Skeletal muscle tissue (tissue), 4 donors: ENCODE measurements around the gene NECAB2. TPM values are rescaled to one million over a fixed set of nuclear protein-coding genes. Genes with fewer than 3 reads are reported as not detected.

Experiments used
- H3K27ac ChIP-seq: one replicate; pipeline ENCODE4 v1.7.0; 2013; ENCODE audit warnings: mild to moderate bottlenecking, low read depth, low read length, inconsistent platforms
- H3K27me3 ChIP-seq, 3 donors: one replicate each; pipeline ENCODE4 v1.7.0; 2013; ENCODE audit warnings: low read length in 3 of 3; ENCODE audit not compliant: control insufficient read depth in 3 of 3, insufficient read depth in 3 of 3
- H3K36me3 ChIP-seq, 3 donors: one replicate each; pipeline ENCODE4 v1.7.0; 2013; ENCODE audit warnings: low read length in 3 of 3; ENCODE audit not compliant: control insufficient read depth in 3 of 3, insufficient read depth in 3 of 3
- H3K4me1 ChIP-seq, 3 donors: one replicate each; pipeline ENCODE4 v1.7.0; 2013; ENCODE audit warnings: low read length in 3 of 3, mild to moderate bottlenecking in 3 of 3; ENCODE audit not compliant: control insufficient read depth in 3 of 3, insufficient read depth in 3 of 3
- H3K4me3 ChIP-seq, 3 donors: one replicate each; pipeline ENCODE4 v1.7.0; 2013; ENCODE audit warnings: low read length in 3 of 3
- H3K9ac ChIP-seq, 3 donors: one replicate each; pipeline ENCODE4 v1.7.0; 2013; ENCODE audit warnings: low read length in 3 of 3, mild to moderate bottlenecking in 3 of 3, moderate library complexity in 2 of 3, low read depth in 1 of 3
- H3K9me3 ChIP-seq, 3 donors: one replicate each; pipeline ENCODE4 v1.7.0; 2013; ENCODE audit warnings: low read length in 3 of 3; ENCODE audit not compliant: control insufficient read depth in 3 of 3
- total RNA-seq: library from RNA; depleted of rRNA; stranded (reverse); fragments of >200 nt; gene quantifications from one replicate; pipeline ENCODE4 v1.2.3, GENCODE V29; 2014
- donor health status: Osteomylitis.

The NECAB2 gene
- total RNA-seq, 1 donor from 2014 or later: not detected

DNA sequence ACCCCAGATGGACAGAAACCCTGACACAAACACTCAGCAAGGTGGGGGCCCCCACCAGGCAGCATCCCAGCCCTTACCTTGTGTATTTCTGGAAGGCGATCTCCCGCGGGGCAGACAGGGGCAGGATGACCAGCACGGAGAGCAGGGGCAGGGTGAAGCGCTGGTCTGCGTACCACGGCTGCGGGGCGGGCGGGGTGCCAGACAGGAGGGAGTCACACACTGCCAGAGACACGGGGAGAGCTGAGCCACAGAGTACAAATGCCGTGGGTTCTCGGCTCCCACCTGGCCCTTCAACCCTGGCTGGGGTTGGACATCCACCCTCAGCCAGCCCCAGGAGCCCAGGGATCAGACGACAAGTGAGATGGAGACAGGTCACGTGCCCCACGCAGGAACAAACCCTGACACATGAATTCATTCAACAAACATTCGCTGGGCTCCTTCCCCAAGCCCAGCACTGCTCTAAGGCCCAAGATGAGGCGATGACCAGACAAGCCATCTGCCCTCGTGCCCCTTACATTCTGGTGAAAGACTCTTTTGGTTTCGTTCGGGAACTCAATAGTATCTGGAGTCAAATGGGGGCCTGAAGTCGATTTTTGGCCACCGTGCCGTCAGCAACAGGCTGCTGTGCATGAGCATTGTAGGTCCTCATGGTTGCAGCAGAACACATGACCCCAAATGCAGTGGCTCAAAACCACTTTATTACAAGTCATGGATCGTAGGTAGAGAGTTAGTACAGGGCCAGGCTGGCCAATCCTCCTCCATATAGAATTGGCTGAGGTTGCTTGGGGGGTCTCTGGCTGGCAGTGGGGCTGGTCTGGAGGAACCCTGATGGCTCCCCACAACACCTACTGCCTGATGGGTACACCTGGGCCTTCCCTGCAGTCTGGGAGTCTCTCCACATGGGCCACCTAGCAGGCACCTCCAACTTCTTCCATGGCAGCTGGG lies 65.5 kb downstream of the NECAB2 start:
- Histone ChIP-seq H3K36me3 (no peaks in the 10 kb centered on the region), H3K9me3 (peaks cover 0 to 3% (median 2%) of the 10 kb centered on the region in 3 donors), H3K4me1 (peaks cover 0 to 3% (median 0%) of the 10 kb centered on the region in 3 donors), H3K4me3 (no peak overlapping the region), H3K27me3 (peaks cover 4 to 5% (median 4%) of the 10 kb centered on the region in 3 donors), H3K27ac (no peak overlapping the region), H3K9ac (no peak overlapping the region)

GRCh38 chr16:84034516-84034915 lies 66.5 kb downstream of the NECAB2 start:
- Histone ChIP-seq H3K27me3 (peaks cover 8 to 10% (median 8%) of the 10 kb centered on the region in 3 donors), H3K36me3 (no peaks in the 10 kb centered on the region), H3K4me1 (peaks cover 0 to 3% (median 0%) of the 10 kb centered on the region in 3 donors)

DNA sequence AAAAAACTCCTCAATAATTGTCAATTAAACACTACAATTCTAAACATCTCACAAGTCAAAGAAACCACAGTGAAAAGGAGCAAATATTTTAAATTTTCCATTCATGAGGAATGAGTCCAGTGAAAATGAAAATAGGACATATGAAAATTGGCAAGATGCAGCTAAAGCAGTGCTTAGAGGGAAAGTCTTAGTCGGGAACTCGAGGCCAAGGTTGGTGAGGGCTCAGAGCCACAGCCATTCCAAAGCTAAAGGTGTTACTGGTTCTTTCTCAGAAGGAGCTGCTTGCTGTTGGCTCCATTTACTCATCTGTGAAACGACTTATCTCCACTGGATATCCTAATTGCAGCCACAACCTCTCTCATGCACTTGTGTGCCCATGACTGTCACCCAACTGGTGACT lies 68.1 kb downstream of the NECAB2 start:
- H3K9me3 ChIP-seq: peaks cover 0 to 3% (median 2%) of the 10 kb centered on the region in 3 donors
- H3K27ac ChIP-seq: no peak overlapping the region
- peaks cover 8 to 14% (median 11%) of the 10 kb centered on the region in 3 donors for H3K4me1 ChIP-seq
- H3K36me3 ChIP-seq: no peaks in the 10 kb centered on the region
- H3K9ac ChIP-seq: no peak overlapping the region
- H3K27me3 ChIP-seq: peaks cover 11% of the 10 kb centered on the region in 3 donors
- H3K4me3 ChIP-seq: no peak overlapping the region

More at GRCh38 chr16:84034516-84034915, 66.5 kb downstream of the NECAB2 start:
- H3K9ac ChIP-seq: no peak overlapping the region
- H3K4me3 ChIP-seq: no peak overlapping the region
- H3K9me3 ChIP-seq: peaks cover 0 to 3% (median 2%) of the 10 kb centered on the region in 3 donors
- H3K27ac ChIP-seq: no peak overlapping the region

GRCh38 chr16:84036982-84037425 lies 69.0 kb downstream of the NECAB2 start:
- Histone ChIP-seq H3K27me3 (peaks cover 11 to 18% (median 17%) of the 10 kb centered on the region in 3 donors), H3K9ac (peak overlapping the region in 1 of 3 donors; percentile 16), H3K4me3 (no peak overlapping the region), H3K36me3 (no peaks in the 10 kb centered on the region), H3K27ac (no peak overlapping the region), H3K9me3 (peaks cover 0 to 3% (median 2%) of the 10 kb centered on the region in 3 donors), H3K4me1 (peaks cover 8 to 15% (median 11%) of the 10 kb centered on the region in 3 donors)

DNA sequence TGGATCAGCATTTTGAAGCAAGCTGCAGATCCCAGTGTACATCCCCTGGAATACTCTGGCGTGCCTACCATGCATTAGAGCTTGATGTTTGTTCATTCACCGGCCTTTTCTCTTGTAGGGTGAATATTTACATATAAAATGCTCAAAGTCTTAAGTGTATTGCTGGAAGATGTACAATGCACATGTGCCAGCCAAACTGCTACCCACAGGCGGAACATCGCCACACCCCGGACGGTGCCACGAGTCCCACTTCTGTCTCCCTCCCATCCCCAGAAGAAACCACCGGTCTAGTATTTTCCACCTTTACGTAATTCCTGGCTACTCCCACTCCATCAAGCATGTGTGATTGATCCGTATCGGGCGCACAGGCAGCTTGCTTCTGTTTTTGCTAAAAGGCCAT lies 70.4 kb downstream of the NECAB2 start:
- Histone ChIP-seq H3K36me3 (no peaks in the 10 kb centered on the region), H3K27me3 (peaks cover 11 to 31% (median 18%) of the 10 kb centered on the region in 3 donors), H3K4me1 (peaks cover 8 to 15% (median 11%) of the 10 kb centered on the region in 3 donors), H3K27ac (no peak overlapping the region), H3K9me3 (peaks cover 0 to 3% (median 2%) of the 10 kb centered on the region in 3 donors), H3K4me3 (no peak overlapping the region), H3K9ac (no peak overlapping the region)

GRCh38 chr16:84039696-84040095 lies 71.7 kb downstream of the NECAB2 start:
- H3K9me3 ChIP-seq: peaks cover 0 to 3% (median 2%) of the 10 kb centered on the region in 3 donors
- H3K27ac ChIP-seq: no peak overlapping the region
- peaks cover 8 to 15% (median 11%) of the 10 kb centered on the region in 3 donors for H3K4me1 ChIP-seq
- H3K36me3 ChIP-seq: no peaks in the 10 kb centered on the region
- peaks cover 11 to 31% (median 18%) of the 10 kb centered on the region in 3 donors for H3K27me3 ChIP-seq
- H3K9ac ChIP-seq: no peak overlapping the region
- H3K4me3 ChIP-seq: no peak overlapping the region

GRCh38 chr16:84040226-84040822 lies 72.3 kb downstream of the NECAB2 start:
- peaks cover 8 to 15% (median 11%) of the 10 kb centered on the region in 3 donors for H3K4me1 ChIP-seq
- H3K36me3 ChIP-seq: no peaks in the 10 kb centered on the region
- H3K9ac ChIP-seq: peak overlapping the region in 1 of 3 donors; percentile 47
- no peak overlapping the region for H3K27ac ChIP-seq
- peaks cover 0 to 3% (median 2%) of the 10 kb centered on the region in 3 donors for H3K9me3 ChIP-seq
- peaks cover 11 to 31% (median 18%) of the 10 kb centered on the region in 3 donors for H3K27me3 ChIP-seq
- peak overlapping the region in 2 of 3 donors; percentile 38 to 52 for H3K4me3 ChIP-seq

DNA sequence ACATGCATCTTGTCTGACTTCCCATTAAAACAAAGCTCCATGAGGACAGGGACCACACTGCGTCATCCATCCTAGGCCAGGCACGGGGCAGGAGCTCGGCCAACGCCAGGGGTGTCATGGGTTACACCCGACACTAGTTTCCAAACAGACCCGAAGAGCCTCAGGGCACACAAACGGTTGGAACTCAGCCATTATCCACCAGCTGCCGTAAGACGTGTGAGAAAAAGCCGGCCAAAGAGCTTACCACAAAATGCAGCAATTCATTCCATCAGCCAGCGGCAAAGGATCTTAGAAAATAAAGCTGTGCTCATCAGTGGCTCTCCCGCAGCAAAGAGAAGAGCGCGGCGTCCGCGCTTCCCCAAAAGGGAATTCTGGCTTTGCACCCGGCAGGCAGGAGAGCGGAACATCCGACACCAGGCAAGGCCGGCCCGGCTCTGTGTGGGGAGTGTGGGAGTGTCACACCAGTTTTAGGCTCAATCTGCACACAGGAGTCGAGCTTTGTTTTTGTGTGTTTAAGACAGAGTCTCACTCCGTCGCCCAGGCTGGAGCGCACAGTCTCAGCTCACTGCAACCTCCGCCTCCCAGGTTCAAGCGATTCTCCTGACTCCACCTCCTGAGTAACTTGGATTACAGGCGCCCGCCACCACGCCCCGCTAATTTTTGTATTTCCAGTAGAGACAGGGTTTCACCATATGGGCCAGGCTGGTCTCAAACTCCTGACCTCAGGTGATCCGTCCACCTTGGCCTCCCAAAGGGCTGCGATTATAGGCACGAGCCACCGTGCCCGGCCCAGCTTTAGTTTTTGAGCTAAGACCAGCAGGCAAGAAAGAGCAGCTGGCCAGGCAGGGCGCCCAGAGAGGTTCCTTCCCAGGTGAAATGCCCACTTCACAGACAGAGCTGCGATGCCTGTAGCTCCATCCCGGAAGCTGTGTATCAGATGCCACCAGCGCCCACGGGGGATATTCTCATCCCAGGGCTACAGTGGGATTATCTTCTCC lies 73.1 kb downstream of the NECAB2 start:
- Histone ChIP-seq H3K27ac (no peak overlapping the region), H3K27me3 (peaks cover 11 to 31% (median 18%) of the 10 kb centered on the region in 3 donors), H3K4me1 (peaks cover 8 to 15% (median 11%) of the 10 kb centered on the region in 3 donors), H3K9me3 (peaks cover 0 to 3% (median 2%) of the 10 kb centered on the region in 3 donors), H3K36me3 (no peaks in the 10 kb centered on the region), H3K9ac (peak overlapping the region in 2 of 3 donors; percentile 32 to 58), H3K4me3 (peak overlapping the region; percentile 38 to 52 (median 40))

- Histone ChIP-seq H3K4me3 (no peak overlapping the region), H3K9me3 (no peaks in the 10 kb centered on the region), H3K27me3 (peaks cover 11 to 31% (median 18%) of the 10 kb centered on the region in 3 donors), H3K27ac (no peak overlapping the region), H3K4me1 (peaks cover 8 to 15% (median 11%) of the 10 kb centered on the region in 3 donors), H3K9ac (no peak overlapping the region), H3K36me3 (no peaks in the 10 kb centered on the region)
These were observed 73.8 kb downstream of the NECAB2 start for GRCh38 chr16:84041881-84042280.
